AG09309 (cell line): ENCODE results near the gene C1orf174.

Experiments used
- DNase-seq: peaks from one replicate; pipeline ENCODE4 v3.0.0-alpha.2; 2010; ENCODE audit warnings: low read depth
- H3K4me3 ChIP-seq: 2 replicates; pipeline ENCODE4 v1.5.1; 2011; ENCODE audit warnings: mild to moderate bottlenecking, low read depth, low read length, moderate library complexity; ENCODE audit not compliant: control insufficient read depth
- CTCF ChIP-seq: IDR thresholded peaks from 2 replicates; pipeline ENCODE4 v1.5.1; 2011; ENCODE audit warnings: mild to moderate bottlenecking, low read depth, low read length, inconsistent platforms; ENCODE audit not compliant: insufficient read depth, control insufficient read depth; ENCODE audit errors: missing control alignments

The C1orf174 gene

DNA sequence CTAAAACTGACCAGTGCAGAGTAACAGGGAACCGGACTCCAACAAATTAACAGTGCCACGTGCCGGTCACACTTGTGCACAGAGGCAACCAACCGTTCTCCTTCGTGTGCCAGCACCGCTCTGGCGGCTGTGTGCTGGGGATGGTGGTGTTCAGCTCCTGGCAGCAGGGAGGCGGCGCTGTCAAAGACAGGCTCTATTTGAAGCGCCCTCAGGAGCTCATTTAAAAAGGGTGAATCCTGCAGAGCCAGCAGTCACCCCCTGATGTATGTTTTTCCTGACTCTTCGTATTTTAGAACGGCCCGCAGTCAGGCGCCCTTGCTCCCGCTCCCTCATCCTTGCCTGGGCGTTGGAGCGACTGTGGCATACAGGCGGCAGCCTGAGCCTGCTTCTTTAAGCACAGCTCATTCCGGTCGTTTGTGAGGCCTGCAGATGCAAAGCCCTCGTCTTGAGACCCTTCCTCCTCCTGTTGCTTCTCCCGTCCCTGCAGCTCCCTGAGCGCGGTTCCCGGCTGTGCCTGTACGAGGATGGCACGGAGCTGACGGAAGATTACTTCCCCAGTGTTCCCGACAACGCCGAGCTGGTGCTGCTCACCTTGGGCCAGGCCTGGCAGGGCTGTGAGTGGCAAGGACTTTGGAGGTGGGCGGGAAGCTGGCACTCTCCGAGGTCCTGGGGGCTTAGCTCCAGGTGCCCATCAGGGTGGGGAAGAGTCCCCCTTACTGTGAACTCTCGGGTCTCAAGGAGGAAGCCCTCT is 41.7 kb downstream of the C1orf174 start:
- peak overlapping the region; percentile 94 for H3K4me3 ChIP-seq
- DNase-seq = peak; percentile 3
- peak; percentile 31 for TF ChIP-seq CTCF

- no peak for TF ChIP-seq CTCF
- H3K4me3 ChIP-seq = peak overlapping the region; percentile 94
- no peak for DNase-seq
Observed at GRCh38 chr1:3857791-3858129, 42.3 kb downstream of the C1orf174 start.

DNA sequence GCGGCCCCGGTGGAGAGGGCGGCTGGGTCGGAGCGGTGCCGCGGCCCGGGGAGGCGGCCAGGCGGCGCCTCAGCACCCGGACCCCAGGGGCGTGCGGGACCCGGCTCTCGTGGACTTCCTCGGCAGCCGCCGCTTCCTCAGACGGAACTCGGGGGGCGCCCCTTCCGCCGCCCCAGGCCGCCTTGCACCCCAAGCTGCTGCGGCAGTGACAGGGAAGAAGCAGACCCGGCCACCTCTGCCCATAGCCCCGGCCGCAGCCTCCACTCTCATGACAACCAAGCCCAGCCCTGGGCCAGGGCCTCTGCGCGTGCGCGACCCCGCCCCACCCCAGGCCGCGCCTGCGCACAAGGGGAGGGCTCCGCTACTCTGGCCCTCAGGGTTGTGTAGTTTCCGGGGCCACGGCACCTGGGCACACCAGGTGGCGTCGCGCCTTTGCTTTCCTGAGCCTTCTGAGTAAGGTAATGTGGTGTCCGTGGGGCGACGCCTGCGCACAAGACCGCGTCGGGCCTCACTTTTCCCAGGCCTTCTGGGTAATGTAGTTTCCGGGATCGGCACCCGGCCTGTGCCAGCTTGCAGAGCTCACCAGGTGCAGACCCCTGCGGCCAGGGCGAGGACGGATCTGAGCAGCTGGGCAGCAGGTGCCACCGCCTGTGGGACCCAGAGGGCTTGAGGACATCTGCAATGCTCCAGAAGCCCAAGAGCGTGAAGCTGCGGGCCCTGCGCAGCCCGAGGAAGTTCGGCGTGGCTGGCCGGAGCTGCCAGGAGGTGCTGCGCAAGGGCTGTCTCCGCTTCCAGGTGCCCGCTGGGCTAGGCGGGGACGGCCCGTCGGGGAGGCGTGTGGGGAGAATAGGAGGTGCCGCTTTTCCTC is 42.9 kb downstream of the C1orf174 start, which contains the start of the genes CEP104 and DFFB:
Gene CEP104 (minus strand): TSS at position 289 of the 868 bp plus-strand sequence. CDS start 4,804 bp downstream, outside the sequence.
Gene DFFB (plus strand): TSS at position 554 of the 868 bp plus-strand sequence. CDS start 128 bp downstream, at position 682.
- peak; percentile 14 for DNase-seq
- TF ChIP-seq CTCF = peak; percentile 4

GRCh38 chr1:3852711-3853485 is 47.2 kb downstream of the C1orf174 start:
- no peak overlapping the region for H3K4me3 ChIP-seq
- no peak for TF ChIP-seq CTCF
- no peak for DNase-seq

More for the DNA sequence above, 42.9 kb downstream of the C1orf174 start, which contains the start of the genes CEP104 and DFFB:
- peak within 1 kb of the TSS; percentile 94 for H3K4me3 ChIP-seq

DNA sequence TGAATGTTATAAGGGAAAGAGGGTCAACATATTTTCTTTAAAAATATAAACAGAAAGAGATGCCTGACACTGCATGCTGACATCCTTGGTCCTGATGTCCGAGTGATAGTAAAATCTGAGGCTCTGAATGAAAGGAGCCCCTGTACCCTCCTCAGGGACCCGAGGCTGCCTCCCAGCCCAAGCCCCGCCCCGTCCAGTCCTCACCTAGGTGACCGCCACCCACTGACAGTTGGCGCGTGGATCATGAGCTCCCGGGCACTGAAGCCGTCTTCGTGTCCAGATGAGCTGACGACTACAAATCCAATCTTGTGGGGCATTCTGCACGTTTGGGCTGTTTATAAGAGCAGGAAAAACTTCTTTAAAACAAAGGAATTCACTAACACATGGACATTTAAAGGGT is 48.0 kb downstream of the C1orf174 start:
- TF ChIP-seq CTCF = no peak
- H3K4me3 ChIP-seq = no peak overlapping the region
- no peak for DNase-seq

DNA sequence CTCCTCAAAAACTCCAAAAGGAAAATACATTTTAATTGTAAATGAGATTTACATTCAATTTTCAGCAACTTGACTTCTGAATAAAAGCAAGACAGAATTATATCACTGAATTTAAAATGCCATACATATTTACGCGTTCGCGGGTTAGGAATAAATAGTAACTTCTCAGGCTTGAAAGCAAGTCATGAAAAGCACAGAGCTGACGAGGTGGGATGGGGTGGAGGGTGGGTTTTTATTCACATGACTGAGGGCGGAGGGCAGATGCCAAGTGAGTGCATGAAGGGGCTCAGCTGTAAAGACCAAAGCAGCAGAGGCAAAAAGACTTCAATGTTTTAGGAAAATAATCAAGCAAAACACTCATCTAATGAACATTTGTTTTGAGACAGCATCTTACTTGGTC is 48.8 kb downstream of the C1orf174 start:
- H3K4me3 ChIP-seq = no peak overlapping the region
- no peak for TF ChIP-seq CTCF

More for the DNA sequence above, 48.8 kb downstream of the C1orf174 start:
- DNase-seq = no peak
